Measurements from ENCODE around the gene RAMACL.
"Not testable (repeated sequence)": the region's sequence is repeated elsewhere in the genome, so short reads cannot be mapped to it uniquely, and the experiment has no call there.

RAMACL gene

DNA sequence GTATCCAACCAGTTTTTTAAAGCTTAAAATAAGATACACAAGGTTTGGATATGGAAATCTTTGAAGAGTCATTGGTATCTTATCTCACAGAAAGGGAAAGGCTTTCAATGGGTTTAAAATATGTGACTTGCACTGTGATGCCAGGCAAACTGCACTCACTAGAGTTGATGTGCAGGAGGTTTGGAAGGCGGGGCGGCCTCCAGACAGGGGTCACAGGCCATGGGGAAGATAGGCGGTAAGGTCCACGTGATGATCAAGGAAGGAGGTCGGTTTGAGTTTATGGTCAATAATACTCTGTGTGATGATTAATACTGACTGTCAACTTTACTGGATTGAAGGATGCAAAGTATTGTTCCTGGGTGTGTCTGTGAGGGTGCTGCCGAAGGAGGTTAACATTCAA, 9.5 kb upstream of the RAMACL start:
- no peak for DNase-seq (ENCODE audit: low spot score)

DNA sequence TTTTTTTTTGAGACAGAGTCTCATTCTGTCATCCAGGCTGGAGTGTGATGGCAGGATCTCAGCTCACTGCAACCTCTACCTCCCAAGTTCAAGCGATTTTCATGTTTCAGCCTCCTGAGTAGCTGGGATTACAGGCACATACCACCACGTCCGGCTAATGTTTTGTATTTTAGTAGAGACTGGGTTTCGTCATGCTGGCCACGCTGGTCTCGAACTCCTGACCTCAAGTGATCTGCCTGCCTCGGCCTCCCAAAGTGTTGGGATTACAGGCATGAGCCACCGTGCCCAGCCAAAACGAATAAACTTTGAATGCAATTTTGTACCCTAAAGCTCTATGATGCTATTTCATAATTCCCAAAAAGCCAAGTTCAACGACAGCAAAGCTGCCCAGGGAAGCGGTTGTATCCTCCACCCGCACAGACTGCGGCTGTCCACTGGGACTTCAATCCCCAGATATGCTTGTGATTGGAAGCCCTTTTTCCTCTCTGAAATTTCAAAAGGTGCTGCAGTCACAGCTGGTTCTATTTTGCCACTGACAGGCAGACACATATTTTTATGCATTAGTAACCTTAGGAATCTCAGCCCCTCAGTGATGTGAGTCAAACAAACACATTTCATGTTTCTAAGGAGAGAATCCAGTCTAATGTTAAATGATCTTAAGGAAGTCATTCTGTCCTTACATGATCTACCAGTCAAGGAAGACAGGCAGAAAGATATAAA, 8.7 kb upstream of the RAMACL start:
- DNase-seq (ENCODE audit: low spot score), result no peak

DNA sequence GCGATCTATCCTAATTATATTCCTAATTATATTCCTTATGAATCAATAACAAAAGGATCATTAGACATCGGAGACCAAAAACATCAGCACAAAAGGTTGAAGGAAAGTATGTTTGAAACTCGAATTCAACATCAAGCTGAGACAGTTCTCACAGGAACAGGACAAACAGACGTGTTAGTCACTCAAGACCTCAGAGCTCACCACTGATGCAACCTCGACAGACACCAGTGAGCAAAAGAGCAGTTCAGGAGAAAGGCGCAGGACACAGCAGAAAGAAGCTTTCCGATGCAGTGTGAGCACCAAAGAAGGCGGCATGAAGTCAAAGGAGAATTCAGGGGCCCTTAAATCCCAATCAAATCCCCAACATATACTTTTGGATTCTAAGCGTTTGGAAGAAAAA, 6.3 kb upstream of the RAMACL start:
- DNase-seq (ENCODE audit: low spot score), result no peak

DNA sequence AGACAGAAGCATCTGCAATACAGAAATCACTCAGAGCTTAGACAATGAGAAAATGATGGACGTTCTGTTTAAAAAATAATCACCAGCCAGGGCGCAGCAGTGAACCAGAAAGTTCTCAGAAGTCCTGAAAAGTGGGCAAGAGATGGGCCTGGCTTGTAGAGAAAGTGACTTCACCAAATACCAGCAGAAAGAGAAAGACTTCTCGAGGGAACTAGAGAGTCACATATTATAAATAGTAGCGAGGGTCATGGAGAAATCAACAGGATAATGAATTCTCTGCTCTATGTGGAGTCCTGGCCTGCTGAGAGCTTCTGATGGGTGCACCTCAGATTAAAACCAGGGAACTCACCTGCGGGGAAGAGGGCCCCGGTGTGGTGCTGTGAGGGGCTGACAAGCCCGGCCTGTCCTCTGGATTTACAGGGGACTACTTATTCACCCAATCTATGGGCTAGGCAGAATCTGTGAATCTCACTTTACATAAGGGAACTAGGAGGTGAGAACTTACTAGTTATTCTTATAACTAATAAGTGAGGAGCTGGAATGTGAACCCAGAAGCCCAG, 5.6 kb upstream of the RAMACL start:
- DNase-seq (ENCODE audit: low spot score), result no peak

DNA sequence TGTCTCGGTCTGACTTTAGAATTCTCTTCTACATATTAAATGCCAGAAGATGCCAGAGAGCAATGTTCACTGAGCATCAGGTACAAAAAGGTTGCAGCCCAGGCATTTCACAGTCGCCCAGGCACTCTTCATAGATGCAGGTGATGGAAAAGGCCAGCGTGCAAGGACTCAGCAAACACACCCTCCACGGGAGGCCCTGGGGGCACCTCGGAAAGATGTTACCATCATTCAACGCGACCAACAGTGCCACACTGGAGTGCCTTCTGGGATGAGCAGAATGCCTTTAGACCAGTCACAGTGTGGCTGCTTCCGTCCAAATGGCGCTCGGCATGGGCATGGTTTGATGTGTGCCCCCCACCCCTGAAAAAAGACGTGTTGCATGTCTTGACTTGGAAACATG, 4.5 kb upstream of the RAMACL start:
- no peak for DNase-seq (ENCODE audit: low spot score)

DNA sequence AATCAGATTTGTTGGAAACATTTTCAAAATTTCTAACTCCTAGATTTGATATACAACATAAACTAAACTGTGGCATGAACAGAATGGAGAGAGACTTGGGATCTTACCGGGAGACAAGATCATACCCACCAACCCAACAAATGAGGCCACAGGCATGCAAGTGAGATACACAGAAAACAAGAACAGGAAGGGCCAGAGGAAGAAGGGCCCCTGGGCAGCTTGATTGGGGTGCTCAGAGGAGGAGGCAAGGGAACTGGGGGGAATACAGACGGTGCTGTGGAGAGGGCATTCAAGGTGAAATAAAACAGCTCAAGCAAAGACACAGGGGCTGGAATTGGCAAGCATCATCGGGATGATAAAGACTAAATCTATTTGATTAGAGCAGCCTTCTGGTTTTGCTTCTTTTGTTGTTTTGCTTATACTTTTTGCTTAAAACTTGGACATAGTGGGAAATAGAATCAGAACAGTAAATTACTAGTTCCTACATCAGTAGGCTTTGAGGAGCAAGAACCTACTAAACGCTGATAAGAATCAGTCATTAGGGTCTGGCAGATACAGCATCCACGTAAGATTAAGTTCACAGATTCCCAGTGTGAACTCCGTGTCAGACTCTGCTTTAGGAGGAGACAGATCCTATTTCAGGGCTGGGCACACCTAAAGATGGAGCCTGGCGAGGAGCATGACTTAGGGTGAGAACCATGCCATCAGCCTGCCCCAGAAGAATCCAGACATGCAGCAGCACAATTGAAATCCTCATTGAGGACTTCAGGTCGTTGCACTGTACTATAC, 3.5 kb upstream of the RAMACL start:
- no peak for DNase-seq (ENCODE audit: low spot score)

DNA sequence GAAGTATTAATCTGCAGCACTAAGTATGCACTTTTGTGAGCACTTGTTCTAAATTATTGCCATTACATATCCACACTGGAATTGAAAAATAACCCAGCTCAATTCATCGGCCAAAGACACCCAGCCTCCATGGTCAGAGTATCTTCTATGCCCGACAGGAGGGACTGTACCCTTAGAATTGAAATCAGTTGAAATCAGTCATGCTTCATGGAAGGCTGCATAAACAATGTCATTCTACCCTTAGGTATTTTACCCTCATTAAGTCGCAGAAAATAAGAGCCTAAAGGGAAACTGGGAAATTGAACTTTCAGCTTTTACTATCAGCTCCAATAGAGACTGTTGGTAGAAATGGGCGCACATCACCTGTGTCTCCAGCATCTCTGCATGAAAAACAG, 2.9 kb upstream of the RAMACL start:
- no peak for DNase-seq (ENCODE audit: low spot score)

DNA sequence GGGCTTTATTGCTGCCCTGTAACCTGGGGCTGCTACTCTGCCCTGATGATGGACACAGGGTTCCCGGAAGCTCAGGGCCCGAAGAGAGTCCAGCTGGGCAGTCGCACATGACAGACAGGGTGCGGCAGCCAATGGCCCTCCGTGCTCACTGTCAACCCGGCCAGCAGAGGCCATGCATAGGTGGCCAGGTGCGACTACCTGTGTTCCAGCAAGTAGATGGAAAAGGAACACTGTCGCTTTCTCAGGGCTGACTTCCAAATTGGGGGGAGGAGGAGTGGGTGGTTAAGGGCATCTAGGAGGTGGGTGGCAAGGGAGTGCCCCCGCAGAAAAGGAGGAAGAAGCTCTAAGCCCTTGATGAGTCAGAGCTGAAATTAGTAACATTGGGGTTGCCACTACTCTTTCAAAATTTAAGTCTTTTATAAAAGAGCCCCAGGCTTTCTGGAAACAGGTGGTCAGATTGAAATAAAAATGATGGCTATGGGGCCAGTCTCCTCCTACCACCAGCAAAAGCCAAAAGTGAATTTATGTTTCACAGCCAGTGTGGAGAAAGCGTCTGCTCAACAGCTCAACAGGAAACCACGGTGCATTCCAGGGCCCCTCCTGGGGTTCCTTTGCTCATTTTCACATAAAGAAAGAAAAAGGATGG, 2.3 kb upstream of the RAMACL start:
- no peak for DNase-seq (ENCODE audit: low spot score)

DNA sequence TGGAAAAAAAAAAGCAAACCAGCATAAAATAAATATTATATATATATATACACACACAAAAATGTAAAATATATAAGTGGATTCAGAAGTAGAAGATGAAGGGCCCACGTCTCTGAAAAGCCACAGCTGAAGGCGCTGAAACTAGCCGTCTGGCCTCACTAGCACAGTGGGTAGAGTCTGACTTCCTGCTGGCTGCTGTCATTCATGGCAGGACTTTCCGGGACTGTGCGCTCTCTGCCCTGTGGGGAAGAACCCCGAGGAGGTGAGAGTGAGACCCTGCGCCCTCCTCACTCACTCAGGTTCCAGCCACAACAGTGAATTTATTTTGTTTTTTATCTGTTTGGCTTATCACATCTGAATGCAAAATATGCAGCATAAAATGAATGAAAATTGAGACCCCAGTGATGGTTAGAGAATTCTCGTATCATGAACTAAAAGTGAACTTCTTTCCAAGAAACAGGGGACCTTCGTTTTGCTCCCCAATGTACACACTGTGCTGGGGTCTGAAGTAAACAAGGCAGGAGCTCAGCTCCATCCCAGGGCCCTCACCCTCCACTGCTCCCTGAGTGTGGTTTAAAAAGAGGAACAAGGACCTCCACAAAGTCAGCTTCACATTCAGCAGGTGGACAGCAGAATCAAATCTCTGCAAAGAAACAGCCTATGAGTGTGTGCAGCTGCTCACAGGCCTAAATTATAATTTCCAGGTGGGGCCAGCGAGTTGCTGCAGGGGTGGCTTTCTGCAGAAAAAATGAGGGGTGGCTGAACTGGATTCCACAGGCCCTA, 1.3 kb upstream of the RAMACL start:
- DNase-seq (ENCODE audit: low spot score), result no peak

DNA sequence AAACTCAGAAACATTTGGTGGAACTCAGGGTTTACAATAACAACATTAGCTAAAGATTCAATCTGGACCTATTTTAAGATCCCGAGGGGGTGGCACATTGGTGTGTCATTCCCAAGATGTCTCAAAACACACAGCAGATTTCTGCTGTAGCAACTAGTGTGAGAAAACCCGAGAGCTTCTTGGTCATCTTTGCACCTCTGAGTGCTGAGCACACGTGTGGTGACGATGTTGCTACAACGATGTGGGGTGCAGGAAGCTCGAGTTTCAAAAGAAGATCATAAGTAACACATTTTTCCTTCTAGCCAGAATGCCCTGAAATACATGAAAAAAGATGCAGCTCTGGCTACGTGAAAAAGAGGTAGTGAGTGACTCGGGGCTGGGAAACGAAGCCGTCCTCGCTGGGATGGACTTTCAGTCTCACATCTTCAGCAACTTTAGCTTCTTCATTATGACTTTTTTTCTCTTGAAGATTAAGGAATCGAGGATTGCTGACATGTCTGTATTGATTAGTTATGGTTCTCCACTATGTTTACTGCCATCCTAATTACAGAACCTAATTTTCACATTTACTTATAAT, 1.5 kb downstream of the RAMACL start:
- DNase-seq (ENCODE audit: low spot score), result no peak

DNA sequence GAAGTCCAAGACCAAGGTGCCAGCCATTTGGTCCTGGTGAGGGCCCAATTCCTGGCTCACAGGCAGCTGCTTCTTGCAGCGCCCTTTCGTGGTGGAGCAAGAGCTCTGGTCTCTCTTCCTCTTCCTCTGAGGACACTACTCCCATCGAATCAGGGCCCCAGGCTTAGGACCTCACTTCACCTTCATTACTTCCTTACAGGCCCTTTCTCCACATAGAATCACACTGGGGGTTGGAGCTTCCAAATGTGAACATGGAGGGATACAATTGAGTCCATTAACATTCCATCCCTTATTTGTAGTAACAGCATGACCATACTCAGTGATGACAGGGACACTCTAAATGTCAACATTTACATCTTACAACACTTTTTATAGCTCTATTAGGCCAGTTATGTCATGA, 2.3 kb downstream of the RAMACL start:
- no peak for DNase-seq (ENCODE audit: low spot score)

DNA sequence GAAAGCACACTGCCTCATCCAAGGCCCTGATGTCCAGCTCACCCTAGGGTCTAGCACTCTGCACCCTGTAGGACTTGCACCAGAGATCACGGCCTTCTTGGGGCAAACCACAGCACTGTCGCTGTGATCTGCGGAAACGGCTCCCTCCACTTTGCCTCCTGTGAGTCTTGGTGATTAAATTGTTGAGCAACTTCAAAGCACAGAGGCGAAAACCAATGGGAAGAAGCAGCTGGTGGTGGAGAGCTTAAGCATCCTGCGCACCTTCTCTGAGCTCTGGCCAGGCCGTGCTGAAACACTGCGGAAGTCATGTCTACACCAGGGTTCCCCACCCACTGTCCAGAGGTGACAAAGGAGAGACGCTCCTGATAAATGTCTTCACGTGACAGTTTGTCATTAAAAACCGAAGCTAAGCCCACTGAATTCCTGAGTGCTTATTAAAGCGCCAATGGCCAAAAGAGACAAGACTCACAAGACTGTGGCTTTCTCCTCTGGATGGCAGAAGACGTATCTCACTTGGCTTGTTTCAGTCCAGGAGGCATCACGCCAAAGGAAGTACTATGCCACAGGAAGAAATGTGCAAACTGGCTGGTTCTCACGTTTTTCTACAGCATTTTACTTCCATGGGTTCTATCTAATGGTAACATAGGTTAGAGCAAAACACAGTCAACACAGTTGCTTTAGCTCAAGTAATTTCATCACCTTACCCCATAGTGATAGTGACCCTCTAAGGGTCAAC, 3.1 kb downstream of the RAMACL start:
- DNase-seq (ENCODE audit: low spot score), result no peak

DNA sequence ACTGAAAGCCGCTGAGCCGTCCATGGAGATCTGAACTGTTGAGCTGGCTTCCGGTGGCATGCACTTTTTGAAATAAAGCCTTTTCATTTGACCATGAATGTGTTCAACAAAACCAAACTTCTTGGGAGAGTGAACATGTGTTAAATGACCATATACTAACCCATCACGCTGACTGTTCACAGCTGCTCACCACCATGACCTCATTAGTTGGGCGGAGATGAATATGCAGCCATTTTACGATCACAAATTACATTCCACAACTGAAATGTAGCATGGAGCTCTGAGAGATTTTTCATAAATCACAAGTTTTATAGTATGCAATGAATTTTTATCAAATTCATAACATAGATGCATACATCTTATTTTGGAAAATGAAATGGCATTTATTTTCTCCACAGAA, 4.2 kb downstream of the RAMACL start:
- no peak for DNase-seq (ENCODE audit: low spot score)

DNA sequence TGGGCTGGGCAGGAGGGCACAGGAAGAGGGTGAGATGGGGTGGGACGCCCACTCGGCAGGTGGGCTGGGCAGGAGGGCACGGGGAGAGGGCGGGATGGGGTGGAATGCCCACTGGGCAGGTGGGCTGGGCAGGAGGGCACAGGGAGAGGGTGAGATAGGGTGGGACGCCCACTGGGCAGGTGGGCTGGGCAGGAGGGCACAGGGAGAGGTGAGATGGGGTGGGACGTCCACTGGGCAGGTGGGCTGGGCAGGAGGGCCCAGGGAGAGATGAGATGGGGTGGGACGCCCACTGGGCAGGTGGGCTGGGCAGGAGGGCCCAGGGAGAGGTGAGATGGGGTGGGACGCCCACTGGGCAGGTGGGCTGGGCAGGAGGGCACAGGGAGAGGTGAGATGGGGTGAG, 4.7 kb downstream of the RAMACL start:
- not testable (repeated sequence) for DNase-seq (ENCODE audit: low spot score)

DNA sequence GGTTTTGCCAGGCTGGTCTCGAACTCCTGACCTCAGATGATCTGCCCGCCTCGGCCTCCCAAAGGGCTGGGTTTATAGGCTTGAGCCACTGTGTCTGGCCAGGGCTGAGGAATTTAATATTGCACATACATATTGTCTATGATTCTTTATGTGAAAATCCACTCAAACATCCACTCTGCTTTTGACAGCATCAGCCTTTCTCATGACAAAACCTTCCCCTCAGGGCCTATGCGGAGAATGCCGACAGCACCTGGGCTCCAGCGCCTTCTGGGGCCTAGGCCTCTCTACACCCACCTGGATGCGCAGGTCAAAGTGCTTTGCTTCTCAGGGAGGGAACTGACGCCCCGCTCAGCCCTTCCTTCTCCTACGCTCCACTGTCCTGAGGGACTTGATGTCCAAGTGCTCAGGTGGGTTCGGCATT, 5.4 kb downstream of the RAMACL start:
- DNase-seq (ENCODE audit: low spot score), result no peak

DNA sequence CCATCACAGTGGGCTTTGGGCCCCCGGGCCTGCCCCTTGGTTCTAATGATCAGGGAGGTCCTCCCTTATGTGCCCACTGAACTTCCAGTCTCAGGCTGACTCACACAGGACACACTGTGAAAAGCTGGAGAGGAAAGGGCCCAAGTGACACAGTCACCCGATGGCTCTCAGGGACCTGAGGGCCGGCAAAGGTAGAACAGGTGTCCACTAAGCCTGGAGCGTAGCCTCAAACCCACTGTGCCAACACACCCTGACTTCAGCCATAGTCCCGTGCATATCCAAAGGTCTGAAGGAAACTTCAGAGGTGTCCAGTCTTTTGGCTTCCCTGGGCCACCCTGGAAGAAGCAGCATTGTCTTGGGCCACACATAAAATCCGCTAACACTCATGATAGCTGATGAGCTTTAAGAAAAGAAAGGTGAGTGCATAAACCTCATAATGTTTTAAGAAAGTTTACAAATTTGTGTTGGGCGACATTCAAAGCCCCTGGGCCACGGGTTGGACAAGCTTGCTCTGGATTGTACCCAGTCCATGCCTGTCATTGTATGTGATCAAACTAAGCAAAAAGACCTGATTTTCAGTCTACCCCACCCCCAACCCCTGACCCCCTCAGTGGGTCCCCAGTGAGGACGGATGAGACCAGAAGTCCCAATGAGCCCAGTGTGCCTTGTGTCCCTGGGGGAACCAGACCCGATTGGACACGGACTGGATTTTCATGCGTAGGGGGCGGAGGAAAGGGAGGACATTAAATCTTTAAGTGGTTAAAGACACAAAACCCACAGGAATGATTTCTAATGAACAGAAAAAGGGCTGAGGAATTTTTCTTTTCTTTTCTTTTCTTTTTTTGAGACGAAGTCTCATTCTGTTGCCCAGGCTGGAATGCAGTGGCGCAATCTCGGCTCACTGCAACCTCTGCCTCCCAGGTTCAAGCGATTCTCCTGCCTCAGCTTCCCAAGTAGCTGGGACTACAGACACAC, 6.1 kb downstream of the RAMACL start:
- no peak for DNase-seq (ENCODE audit: low spot score)

DNA sequence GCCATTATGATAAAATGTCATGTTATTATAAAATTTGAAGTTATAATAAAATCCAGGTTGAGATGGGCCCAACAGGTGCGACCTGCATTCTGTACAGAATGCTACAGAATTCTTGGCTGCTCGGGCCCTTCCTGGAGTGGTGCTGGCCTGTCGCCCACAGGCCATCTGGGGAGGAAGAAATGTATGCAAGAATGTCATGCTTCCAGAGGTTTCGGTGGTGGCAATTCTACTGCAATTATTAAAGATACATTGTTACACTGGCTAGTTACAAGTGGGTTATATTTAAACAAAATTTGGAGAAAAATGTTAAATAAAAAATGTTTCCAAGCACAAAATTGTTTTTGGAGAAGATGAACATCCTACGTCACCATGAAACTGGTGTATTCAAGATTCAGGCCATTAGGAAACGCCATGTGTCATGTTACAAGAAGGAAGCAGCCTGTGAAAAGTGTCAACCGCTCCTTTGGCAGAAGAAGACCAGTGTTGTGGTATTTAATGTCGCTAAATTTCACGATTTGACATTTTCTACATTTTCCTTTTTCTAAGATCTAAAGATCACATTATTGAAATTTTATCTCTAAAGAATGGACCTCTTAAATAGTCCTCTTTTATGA, 7.1 kb downstream of the RAMACL start:
- no peak for DNase-seq (ENCODE audit: low spot score)

DNA sequence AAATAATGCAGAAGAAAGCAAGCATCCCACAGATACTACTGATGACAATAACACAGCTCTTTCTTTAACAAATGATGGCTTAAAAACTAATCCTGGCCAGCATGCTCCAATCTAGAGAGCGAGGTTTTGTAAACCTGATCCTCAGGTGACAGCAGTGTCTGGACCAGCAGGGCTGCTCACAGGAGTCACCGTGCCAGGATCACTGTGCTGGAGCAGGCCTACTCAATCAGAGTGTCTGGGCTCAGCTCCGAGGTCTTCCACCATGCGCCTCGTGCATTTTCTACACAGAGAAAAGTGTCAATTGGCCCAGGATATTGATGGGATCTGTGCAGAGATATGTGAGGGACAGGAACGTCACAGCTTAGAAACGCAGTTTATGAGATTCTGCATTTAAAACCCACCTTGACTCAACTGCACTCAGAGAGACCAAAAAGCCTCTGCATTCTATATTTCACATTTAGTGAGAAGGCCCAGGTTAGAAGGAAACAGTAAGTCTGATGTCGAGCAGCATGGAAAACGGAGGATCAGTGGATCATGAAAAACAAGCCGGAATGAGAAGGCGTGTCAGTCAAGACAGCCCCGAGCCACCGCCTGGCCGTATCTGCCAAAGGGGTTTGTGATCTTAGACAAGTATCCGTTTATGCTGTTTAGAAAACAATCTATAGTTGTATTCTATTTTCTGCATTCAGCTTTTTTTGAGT, 7.8 kb downstream of the RAMACL start:
- DNase-seq (ENCODE audit: low spot score), result no peak

DNA sequence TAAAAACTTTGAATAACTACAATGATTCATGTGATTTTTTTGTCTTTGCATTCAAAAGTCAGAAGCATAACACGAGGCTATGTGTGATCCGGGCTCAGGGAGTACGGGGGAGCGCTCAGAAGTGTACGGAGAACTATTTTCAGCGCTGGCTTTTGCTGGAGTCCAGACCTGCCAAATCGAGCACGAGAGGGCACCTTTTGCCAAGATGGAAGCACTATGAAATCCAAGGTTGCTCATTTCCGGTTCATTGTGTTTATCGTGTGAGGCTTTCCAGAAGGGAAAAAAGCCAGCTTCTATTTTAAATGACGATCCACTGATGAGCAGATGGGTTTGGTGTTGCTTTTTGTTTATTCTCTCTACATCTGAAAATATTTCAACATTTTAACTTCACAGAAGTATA, 11.3 kb downstream of the RAMACL start:
- DNase-seq (ENCODE audit: low spot score), result no peak

Data from SW480 (cell line).